ENCODE measurements around the gene PLEKHJ1.

- no peak for TF ChIP-seq POLR2A (IDR thresholded peaks at IDR 0.05)
- TF ChIP-seq, protein P1, sequence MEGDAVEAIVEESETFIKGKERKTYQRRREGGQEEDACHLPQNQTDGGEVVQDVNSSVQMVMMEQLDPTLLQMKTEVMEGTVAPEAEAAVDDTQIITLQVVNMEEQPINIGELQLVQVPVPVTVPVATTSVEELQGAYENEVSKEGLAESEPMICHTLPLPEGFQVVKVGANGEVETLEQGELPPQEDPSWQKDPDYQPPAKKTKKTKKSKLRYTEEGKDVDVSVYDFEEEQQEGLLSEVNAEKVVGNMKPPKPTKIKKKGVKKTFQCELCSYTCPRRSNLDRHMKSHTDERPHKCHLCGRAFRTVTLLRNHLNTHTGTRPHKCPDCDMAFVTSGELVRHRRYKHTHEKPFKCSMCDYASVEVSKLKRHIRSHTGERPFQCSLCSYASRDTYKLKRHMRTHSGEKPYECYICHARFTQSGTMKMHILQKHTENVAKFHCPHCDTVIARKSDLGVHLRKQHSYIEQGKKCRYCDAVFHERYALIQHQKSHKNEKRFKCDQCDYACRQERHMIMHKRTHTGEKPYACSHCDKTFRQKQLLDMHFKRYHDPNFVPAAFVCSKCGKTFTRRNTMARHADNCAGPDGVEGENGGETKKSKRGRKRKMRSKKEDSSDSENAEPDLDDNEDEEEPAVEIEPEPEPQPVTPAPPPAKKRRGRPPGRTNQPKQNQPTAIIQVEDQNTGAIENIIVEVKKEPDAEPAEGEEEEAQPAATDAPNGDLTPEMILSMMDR (IDR thresholded peaks at IDR 0.05): no peak
These were observed 32.7 kb upstream of the PLEKHJ1 start for GRCh38 chr19:2268861-2269243.
